Peyer's patch (tissue), 4 donors: ENCODE results near the gene NBPF1.
"Not testable (repeated sequence)": the region's sequence is repeated elsewhere in the genome, so short reads cannot be mapped to it uniquely, and the experiment has no call there.

ENCODE experiments used
- POLR2A ChIP-seq, 2 donors: fragments of 450-650 bp; IDR thresholded peaks; one replicate each; pipeline ENCODE4 v1.5.1; 2017; ENCODE audit warnings: antibody characterized with exemption in 2 of 2, mild to moderate bottlenecking in 2 of 2, moderate library complexity in 2 of 2
- TF ChIP-seq, protein P1 (sequence below), 6 experiments: fragments of 450-650 bp in 4 of 6; fragments of 200-600 bp in 2 of 6; sonication (generic) in 1 of 6; IDR thresholded peaks; one replicate each; pipeline ENCODE4 v1.5.1; 2017 to 2019; ENCODE audit warnings: antibody characterized with exemption in 6 of 6, mild to moderate bottlenecking in 3 of 6, moderate library complexity in 1 of 6

DNA sequence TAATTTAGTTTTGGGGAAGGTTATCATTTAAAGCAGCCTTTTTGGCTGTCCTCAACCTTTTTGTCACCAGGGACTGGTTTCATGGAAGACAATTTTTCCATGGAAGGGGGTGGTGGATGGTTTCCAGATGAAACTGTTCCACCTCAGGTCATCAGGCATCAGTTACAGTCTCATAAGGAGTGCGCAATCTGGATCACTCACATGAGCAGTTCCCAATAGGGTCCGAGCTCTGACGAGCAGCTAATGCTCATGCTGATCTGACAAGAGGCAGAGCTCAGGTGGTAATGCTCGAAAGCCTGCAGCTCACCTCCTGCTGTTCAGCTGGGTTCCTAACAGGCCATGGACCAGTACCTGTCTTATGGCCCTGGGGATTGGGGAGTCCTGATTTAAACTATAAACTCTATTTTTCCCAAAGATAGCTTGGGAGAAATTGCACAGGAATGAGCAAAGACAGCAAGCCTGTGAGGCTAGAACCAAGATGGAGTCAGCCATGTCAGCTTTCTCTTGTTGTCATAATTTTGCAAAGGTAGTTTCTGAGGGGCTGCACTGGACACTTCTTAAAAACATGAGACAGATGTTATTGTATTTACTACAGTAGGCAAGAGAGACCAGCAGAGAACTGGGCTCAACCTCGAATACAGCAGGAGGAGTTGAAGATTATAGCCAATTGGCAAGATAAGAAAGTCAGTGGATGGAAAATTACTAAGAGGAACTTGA is 96.5 kb downstream of the NBPF1 start:
- TF ChIP-seq, protein P1, sequence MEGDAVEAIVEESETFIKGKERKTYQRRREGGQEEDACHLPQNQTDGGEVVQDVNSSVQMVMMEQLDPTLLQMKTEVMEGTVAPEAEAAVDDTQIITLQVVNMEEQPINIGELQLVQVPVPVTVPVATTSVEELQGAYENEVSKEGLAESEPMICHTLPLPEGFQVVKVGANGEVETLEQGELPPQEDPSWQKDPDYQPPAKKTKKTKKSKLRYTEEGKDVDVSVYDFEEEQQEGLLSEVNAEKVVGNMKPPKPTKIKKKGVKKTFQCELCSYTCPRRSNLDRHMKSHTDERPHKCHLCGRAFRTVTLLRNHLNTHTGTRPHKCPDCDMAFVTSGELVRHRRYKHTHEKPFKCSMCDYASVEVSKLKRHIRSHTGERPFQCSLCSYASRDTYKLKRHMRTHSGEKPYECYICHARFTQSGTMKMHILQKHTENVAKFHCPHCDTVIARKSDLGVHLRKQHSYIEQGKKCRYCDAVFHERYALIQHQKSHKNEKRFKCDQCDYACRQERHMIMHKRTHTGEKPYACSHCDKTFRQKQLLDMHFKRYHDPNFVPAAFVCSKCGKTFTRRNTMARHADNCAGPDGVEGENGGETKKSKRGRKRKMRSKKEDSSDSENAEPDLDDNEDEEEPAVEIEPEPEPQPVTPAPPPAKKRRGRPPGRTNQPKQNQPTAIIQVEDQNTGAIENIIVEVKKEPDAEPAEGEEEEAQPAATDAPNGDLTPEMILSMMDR (IDR thresholded peaks at IDR 0.05), result not testable (repeated sequence)
- not testable (repeated sequence) for TF ChIP-seq POLR2A (IDR thresholded peaks at IDR 0.05)
